Measurements from ENCODE around the gene SETD7.

GRCh38 chr4:139458999-139459398, 97.0 kb downstream of the SETD7 start:
- no peak for TF ChIP-seq EZH2 (IDR thresholded peaks at IDR 0.05; ENCODE audit: borderline replicate concordance, low read depth, low read length, severe bottlenecking)
- no peak for TF ChIP-seq CTCF (IDR thresholded peaks at IDR 0.05; ENCODE audit: extremely low read depth in 1 of 2, insufficient read depth in 1 of 2, low read depth in 1 of 2, low read length in 2 of 2)
- TF ChIP-seq, protein P1, sequence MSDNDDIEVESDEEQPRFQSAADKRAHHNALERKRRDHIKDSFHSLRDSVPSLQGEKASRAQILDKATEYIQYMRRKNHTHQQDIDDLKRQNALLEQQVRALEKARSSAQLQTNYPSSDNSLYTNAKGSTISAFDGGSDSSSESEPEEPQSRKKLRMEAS (IDR thresholded peaks at IDR 0.05; ENCODE audit: insufficient read depth, insufficient read length), result no peak
- TF ChIP-seq POLR2A (IDR thresholded peaks at IDR 0.05; ENCODE audit: low read depth, low read length), result no peak
- peak; percentile 19 for TF ChIP-seq FOS (IDR thresholded peaks at IDR 0.05; ENCODE audit: borderline replicate concordance, insufficient read depth, low read length)
- no peak for TF ChIP-seq POLR2AphosphoS5 (IDR thresholded peaks at IDR 0.05; ENCODE audit: insufficient read depth, low read depth, low read length)
- TF ChIP-seq MYC (IDR thresholded peaks at IDR 0.05; ENCODE audit: low read depth, low read length), result no peak
- TF ChIP-seq JUN (IDR thresholded peaks at IDR 0.05; ENCODE audit: borderline replicate concordance, insufficient read depth, insufficient read length, low read depth), result no peak

Measured in endothelial cell of umbilical vein (primary cell).